GM21528 (cell line): Measurements from ENCODE around the gene THRA.

Source experiments
- ATAC-seq: cut with Tn5 transposase; IDR thresholded peaks from one replicate; pipeline ENCODE4 v1.9.1; 2021; ENCODE audit warnings: mild to moderate bottlenecking, moderate library complexity; ENCODE audit not compliant: unreplicated experiment, low FRiP score

Gene THRA, protein sequence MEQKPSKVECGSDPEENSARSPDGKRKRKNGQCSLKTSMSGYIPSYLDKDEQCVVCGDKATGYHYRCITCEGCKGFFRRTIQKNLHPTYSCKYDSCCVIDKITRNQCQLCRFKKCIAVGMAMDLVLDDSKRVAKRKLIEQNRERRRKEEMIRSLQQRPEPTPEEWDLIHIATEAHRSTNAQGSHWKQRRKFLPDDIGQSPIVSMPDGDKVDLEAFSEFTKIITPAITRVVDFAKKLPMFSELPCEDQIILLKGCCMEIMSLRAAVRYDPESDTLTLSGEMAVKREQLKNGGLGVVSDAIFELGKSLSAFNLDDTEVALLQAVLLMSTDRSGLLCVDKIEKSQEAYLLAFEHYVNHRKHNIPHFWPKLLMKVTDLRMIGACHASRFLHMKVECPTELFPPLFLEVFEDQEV

DNA sequence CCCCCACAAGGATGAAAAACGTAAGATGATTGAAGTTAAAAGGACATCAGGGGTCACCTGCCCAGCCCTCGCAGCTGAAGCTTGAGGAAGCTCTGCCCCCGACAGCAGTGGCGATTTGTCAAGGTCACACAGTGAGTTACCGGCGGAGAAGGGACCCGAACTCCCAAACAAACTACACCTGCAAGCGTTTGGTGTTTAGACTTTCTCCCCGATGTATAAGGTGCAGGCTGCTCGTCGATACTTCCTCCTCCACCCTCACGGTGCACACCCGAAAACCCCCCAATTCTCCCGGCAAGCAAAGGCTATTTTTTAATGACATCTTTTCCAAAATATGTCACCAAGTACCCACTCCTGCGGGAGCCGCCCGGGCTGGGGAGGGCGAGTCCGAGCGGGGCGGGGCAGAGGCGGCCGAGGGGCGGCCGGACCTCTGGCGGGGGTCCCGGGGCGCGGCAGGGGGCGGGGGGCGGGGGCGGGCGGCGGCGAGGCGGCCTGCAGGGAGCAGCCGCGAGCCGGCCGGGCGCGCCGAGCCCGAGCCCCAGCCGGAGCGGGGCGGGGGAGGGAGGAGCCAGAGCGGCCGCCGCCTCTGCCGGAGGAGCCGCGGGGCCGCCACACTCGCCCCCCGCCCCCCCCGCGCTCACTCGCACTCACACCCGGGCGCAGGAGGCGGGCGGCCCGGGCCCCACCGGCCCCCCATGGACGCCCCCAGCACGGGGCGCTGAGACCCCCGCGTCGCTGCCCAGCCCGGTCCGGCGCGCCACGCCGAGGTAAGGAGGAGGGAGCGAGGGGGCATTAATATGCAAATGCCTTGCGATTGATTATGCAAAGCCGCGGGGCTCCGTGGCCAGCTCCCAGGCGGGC is at the start of gene THRA:
TSS of gene THRA (plus strand) at position 637 of the 858 bp plus-strand sequence. CDS start 11,524 bp downstream, outside the sequence.
- no peak for ATAC-seq

DNA sequence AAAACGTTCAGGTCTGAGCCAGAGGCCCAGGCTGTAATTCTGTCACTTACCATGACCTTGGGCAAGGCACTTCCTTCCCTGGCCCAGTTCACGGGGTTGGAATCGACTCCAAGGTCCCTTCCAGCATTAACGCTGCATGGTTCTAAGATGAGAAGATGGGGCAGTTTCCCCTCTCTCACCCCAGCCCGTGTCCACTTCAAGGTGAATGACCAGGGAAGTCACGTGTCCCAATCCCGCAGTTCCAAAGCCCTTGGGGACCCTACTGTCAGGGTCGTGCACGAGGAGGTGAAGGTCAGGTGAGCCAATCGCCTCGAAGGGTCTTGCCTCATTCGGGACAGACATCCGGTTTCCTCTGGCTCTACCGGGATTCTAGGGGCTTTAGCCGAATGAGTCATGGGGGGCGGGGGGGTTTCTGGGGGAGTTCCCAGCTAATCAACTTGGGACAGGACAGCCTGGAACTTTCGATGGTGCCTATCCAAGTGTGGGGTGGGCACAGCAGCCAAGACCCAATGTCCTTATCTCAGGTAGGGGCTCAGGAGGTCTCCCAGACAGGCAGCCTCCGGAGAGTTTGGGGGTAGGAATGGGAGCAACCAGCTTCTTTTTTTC is 48.3 kb upstream of the THRA start:
- no peak for ATAC-seq

DNA sequence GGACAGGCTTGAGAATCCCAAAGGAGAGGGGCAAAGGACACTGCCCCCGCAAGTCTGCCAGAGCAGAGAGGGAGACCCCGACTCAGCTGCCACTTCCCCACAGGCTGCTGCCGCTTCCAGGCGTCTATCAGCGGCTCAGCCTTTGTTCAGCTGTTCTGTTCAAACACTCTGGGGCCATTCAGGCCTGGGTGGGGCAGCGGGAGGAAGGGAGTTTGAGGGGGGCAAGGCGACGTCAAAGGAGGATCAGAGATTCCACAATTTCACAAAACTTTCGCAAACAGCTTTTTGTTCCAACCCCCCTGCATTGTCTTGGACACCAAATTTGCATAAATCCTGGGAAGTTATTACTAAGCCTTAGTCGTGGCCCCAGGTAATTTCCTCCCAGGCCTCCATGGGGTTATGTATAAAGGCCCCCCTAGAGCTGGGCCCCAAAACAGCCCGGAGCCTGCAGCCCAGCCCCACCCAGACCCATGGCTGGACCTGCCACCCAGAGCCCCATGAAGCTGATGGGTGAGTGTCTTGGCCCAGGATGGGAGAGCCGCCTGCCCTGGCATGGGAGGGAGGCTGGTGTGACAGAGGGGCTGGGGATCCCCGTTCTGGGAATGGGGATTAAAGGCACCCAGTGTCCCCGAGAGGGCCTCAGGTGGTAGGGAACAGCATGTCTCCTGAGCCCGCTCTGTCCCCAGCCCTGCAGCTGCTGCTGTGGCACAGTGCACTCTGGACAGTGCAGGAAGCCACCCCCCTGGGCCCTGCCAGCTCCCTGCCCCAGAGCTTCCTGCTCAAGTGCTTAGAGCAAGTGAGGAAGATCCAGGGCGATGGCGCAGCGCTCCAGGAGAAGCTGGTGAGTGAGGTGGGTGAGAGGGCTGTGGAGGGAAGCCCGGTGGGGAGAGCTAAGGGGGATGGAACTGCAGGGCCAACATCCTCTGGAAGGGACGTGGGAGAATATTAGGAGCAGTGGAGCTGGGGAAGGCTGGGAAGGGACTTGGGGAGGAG is 47.5 kb upstream of the THRA start, which contains the start of gene CSF3:
TSS of gene CSF3 (plus strand) at position 436 of the 993 bp plus-strand sequence. CDS start at position 471, 35 bp downstream.
- ATAC-seq: no peak

DNA sequence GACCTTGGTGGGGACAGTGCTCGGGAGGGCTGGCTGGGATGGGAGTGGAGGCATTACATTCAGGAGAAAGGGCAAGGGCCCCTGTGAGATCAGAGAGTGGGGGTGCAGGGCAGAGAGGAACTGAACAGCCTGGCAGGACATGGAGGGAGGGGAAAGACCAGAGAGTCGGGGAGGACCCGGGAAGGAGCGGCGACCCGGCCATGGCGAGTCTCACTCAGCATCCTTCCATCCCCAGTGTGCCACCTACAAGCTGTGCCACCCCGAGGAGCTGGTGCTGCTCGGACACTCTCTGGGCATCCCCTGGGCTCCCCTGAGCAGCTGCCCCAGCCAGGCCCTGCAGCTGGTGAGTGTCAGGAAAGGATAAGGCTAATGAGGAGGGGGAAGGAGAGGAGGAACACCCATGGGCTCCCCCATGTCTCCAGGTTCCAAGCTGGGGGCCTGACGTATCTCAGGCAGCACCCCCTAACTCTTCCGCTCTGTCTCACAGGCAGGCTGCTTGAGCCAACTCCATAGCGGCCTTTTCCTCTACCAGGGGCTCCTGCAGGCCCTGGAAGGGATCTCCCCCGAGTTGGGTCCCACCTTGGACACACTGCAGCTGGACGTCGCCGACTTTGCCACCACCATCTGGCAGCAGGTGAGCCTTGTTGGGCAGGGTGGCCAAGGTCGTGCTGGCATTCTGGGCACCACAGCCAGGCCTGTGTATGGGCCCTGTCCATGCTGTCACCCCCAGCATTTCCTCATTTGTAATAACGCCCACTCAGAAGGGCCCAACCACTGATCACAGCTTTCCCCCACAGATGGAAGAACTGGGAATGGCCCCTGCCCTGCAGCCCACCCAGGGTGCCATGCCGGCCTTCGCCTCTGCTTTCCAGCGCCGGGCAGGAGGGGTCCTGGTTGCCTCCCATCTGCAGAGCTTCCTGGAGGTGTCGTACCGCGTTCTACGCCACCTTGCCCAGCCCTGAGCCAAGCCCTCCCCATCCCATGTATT is 46.5 kb upstream of the THRA start:
- no peak for ATAC-seq

DNA sequence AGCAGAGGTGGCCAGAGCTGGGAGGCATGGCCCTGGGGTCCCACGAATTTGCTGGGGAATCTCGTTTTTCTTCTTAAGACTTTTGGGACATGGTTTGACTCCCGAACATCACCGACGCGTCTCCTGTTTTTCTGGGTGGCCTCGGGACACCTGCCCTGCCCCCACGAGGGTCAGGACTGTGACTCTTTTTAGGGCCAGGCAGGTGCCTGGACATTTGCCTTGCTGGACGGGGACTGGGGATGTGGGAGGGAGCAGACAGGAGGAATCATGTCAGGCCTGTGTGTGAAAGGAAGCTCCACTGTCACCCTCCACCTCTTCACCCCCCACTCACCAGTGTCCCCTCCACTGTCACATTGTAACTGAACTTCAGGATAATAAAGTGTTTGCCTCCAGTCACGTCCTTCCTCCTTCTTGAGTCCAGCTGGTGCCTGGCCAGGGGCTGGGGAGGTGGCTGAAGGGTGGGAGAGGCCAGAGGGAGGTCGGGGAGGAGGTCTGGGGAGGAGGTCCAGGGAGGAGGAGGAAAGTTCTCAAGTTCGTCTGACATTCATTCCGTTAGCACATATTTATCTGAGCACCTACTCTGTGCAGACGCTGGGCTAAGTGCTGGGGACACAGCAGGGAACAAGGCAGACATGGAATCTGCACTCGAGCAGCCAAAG is 45.2 kb upstream of the THRA start:
- ATAC-seq: no peak

DNA sequence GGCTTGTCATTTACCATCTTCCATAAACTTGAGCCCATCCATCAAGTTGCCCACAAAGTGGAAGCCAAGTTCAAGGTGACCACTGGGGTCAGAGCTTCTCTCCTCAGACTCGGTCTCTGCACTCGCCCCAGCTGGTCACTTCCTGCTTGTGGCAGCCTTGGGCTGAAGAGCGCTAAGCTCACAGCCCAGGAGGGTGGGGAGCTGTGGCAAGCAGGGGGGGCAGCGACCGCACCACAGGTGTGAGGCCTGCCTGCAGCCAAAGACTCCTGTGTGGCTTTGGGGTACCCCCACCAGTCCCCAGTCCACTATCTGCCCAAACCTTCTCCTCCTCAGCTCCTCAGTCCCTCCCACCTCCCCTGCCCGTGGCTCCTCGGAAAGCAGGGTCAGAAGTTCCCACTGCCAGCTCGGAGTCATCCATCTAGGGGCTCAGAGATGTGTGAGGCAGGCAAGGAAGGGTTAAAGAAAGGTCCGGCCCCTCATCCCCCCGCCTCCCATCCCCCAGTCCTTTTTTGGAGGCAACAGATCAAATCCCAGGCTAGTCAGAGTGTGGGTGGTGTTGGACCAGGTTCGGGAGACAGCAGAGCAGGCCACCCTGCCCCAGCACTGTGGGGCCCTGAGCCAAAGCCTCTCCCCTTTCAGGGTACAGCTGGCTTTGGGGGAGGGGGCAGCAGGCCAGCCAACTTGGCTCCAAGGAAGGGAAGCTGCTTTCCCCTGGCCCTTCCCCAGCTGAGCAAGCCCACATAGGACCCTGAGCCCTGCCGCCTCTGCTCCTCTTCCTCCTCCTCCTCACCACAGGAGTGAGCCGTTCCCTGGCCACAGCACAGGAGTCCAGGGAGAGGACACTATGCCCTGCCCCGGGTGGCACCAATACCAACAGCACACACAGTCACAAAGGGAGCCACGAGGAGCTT is 44.3 kb upstream of the THRA start:
- ATAC-seq: no peak

DNA sequence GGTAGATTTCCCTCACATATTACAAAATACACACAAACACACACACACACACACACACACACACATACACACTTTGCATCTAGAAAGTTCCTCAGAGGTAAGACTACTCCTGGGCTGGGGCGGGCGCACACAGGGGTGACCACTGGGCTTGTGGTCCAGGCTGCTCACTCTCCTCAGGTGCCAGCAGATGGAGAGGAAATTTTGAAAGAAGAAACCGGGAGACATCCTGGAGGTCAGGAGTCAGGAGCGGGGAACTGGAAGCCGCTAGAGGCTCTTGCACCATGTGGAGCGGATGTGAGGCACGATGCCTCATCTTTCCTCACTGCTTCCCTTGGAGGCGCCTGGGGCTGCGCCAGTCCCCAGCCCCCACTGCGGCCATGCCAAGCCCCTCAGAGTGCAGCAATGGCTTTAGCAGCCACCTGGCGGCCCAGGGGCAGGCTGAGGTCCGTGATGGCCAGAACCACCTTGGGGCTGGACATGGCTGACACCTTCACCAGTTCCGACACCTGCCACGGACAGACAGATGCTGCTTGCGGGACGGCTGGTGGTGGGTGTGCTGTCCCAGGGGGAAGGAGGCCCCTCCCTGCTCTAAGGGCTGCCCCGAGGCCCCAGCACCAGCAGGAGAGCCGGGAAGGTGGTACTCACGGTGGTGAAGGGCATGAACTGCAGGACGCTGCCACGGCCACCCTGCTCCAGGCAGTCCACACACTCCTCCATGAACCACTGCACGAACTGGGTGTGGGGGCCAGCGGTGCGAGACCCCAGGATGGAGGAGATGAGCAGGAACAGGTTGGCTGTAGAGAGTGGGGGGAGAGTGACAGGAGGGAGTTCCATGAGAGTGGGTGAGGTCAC is 43.4 kb upstream of the THRA start:
- no peak for ATAC-seq

DNA sequence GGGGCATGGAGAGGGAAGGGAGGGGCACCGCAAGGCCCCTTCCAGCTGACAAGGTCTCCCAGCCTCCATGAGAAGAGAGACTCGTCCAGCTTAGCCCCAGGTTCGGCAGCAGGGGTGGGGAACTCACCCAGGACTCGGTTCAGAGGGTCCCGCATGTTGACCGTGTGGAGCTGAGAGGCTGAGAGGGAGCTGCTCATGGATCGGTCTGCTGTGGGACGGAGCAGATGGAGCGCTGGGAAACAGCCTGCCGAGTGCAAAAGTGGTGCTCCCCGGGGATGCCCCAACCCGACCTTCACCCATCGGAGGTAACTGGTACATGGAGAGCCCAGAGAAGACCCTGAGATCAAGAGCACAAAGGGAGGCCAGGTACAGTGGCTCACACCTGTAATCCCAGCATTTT is 42.6 kb upstream of the THRA start:
- no peak for ATAC-seq

DNA sequence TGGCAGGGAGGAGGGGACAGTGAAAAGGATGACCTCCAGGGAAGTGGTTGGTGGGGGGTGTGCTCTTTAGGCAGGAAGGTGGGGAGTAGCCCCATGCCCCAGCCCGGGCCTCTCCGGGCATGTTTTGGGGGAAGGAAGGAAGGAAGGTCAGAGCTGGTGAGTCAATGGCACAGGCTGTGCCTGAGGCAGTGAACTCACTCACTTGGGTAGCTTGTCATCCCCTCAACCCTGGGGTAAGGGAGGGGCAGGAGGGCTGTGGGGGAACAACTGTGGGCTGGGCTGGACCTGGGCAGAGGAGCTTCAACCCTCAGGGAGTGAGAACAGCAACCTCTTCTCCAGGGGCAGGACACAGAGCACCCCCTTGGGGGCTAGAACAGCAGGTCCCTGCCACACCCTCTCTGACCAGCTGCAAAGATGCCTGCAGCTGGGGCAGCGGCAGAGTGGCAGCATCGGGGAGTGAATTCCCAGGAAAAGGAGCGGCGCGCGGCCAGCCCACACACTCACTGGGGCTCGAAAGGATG is 41.3 kb upstream of the THRA start:
- ATAC-seq: no peak

DNA sequence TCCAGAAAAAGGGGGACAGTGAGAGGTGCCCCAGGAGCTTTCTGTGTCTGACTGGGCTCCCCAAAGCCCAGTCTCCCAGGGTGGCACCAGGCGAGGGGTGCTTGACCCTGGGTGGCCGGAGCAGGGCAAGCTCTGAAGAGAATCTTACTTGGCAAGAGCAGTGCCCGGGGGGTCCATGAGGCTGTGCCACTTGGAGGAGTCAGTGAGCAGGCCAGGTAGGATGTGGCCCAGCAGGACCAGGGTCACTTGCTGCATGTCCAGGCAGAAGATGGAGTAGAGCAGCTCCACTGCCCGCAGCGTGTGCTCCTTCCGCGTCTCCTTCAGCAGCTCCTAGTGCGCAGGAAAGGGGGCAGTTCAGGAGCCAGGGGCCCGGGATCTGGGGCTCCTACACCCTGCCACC is 40.3 kb upstream of the THRA start:
- no peak for ATAC-seq

DNA sequence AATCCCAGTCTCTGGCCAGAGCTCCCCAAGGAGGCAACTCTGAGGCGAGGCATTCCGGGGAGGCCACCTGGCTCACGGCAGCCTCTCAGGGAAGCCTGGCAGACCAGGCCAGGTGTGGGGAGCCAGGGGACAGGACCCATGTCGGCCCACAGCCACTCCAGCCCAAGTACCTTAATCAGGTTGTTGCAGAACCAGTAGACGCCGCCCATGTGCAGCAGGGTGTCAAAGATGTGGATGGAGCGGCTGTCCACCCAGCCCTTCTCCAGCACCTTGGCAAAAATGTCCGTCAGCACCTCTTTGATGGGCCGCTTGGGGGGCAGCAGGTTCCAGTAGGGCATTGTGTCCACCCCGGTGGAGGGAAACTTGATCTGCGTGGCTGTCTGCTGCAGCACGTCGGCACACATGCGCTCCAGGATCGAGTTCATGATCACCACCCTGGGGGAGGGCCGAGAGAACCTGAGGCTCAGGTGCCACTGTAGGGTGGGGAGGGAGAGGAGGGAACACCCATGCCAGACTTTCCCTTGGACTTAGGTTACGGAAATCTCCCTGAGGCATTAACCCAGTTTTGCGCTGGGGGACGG is 39.7 kb upstream of the THRA start:
- ATAC-seq: no peak

DNA sequence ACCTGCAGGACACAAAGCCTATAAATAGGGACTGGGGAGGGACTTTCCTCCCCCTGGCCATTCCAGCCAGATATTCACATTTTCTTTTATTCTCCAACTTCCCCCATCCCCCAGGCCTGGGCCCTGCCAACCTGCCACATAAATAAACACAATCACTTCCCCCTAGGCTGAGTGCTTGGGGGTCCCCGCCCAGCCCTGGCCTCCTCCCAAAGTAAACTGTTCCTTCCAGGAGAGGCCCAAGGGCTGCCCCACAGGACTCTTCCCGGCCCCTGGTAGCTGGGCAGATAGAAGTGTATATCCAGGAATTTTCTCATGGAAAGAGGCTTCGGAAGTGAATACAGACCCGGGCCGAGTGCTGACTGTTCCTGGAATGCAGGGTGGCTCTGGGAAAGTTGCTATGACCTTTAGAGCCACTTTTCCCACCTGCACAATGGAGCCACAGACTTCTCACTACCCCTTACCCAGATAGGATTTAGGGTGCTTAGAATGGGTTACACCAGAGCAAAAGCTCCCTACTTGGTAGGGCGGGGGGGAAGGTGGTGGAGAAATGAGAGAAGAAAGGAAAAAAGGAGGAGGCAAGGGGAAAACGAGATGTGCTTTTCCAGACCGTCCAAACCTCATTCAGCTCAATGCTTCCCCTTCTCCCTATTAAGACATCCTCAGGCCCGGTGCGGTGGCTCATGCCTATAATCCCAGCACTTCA is 39.0 kb upstream of the THRA start:
- no peak for ATAC-seq

DNA sequence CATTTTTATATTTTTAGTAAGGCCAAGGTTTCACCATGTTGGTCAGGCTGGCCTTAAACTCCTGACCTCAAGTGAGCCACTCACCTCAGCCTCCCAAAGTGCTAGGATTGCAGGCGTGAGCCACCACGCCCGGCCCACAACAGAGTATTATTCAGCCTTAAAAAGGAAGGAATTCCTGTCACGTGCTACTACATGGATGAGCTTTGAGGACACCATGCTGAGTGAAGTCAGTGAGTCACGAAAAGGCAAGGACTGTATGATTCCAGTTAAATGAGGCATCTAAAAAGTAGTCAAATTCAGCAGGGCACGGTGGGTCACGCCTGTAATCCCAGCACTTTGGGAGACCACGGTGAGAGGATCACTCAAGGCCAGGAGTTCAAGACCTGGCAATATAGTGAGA is 37.9 kb upstream of the THRA start:
- no peak for ATAC-seq

DNA sequence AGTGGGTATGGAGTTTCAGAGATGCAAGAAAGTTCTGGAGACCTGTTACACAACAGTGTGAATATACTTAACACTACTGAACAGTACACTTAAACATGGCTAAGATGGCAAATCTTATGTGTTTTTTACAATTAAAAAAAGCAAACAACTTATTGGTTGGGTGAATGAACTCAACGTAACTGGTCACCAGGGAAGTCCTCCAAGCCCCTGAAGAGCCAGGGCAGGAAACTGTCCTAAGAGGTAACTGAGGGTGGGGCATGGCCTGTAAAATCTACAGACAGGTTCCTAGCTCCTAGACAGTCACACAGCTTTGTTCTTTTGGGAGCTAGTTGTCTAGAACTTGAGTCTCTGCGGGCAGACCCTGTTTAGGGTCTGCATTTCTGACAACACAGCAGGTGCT is 37.2 kb upstream of the THRA start:
- ATAC-seq: no peak
